ENCODE measurements around the gene PTPRK.

The PTPRK gene

DNA sequence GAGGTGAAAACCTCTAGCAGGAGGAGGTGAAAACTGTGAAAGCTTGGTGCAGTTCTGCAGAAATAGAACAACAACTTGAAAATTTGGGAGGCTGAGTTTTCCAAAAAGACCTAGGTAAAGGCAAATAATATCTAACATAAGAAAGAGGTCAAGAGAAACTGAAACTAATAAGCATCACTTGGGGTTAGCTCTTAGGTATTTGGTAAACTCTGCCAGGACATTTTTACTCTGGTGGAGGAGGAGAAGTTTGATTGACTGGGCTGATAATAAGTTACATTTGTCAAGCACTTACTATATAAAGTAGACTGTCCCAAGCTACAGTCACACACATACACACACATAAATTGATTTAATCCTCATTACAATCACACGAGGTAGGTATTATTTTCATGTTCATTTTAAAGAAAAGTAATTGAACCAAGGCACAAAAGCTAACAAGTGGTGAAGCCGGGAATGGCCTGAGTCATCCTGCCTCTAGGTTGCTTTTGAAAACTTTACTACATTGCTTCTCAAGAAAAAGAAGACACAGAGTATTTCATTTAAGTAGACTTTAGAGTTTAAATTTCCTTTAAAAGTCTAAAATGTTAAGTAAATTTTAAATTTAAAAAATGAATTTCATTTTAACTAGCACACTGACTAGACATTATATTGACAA lies 275.5 kb downstream of the PTPRK start:
- no peak for DNase-seq (ENCODE audit: low read depth)

DNA sequence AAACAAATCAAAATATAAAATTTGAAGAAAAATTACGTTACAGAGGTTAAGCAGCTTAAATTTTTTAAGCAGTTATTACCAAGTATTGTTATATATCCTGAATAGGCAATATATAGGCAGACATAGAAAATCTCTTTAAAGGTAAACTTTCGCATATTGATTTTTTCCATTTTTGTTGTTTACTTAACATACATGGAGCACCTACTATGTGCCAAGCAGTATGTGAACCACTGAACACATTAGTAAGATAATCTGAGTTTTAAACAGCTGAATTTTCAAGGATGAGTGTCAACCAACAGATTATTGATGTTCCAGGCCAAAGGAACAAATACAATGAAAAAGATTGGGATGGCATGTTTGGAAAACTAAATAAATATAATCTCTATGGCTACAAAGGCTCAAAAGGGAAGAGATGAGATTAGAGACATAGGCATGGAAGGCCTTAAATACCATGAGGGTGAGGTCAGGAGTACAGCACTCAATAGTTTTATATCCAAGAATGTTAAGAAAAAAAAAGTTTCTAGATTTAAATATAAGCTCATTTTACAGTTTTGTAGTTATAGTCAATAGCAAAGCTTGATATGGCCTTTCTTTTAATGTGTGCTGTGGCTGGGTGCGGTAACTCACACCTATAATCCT lies 277.5 kb downstream of the PTPRK start:
- DNase-seq (ENCODE audit: low read depth) = no peak

DNA sequence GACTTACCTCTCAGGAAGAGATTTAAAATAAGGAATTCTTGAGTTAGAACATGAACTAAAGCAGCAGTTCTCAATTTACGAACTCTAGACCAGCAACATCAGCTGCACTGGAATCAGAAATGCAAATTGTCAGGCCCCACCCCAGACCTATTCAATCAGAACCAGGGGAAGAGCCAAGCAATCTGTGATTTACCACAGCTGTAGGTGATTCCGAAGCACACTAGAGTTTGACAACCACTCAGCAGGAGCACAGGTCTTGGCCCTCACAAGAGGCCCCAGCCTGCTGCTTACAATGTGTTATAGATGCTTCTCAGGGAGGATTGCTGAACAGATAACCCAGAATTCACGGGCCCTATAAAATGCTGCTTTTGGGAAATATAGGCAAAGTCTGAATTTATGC lies 279.2 kb downstream of the PTPRK start:
- no peak for DNase-seq (ENCODE audit: low read depth)

DNA sequence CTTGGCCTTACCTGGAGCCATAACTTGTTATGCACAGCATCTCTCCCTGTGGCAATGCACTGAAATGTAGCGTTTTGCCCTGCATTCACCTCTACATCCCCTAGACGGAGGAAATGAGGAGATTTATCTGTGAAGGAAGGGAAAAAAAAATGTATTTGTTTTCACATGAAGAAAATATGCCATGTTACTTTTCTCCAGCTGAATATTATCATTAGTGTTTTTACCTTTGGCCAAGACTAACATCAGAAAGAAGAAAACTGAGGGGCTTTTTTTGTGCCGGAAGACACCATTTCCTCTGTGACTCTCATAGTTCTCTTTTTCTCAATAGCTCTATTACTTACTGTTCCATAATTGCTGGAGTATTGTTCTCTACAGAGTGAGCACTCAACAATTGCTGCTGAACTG lies 280.4 kb downstream of the PTPRK start:
- no peak for DNase-seq (ENCODE audit: low read depth)

DNA sequence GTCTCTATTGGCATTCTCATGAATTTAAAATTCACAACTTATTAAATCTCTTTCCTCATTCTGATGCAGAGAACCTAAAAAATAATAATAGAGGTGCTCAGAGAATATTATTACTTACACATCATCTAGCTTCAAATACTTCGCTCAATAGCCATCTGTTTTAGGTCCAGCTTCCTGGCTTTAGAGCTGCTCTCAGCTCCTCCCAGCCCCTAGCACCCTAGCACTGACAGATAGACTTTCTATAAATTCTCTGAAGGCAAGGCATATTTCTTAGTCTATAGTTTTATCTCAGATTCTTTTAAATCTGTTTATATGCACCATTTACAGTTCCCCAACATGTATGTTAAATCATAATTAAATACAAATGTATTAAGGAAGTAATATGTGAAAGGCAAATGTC lies 281.3 kb downstream of the PTPRK start:
- DNase-seq (ENCODE audit: low read depth) = no peak

DNA sequence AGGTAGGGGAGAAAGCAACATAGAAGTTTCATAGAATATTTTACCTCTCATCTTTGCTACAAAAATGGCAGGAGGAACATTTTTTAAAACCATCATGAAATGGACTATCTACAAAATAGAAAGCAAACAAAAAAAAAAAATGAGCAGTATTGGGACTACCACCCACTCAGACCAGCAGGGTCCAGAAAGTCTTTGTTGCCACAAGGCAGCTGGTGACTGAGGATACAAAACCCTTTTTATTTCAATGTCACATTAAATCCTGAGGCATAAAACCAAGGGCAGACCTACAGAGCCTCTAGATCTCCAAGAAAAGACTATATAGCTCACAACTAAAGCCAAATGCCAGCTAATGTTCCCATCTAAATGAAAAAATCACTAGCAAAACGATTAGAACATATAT lies 282.2 kb downstream of the PTPRK start:
- DNase-seq (ENCODE audit: low read depth) = no peak

DNA sequence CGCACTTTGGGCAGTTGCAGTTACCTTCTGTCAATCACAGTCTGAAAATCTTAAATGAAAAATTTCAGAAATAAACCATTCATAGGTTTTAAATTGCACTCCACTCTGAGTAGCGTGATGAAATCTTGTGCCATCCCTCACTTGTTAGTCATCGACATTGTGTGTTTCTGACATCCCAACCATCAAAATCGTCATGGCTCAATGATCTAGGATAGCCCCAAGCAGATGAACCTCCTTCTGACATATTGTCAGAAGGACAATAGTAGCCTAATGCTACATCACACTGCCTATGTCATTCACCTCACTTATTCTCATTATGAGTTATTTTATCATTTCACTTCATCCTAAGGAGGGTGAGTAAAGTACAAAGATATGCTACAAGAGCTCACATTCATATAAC lies 284.8 kb downstream of the PTPRK start:
- DNase-seq (ENCODE audit: low read depth) = no peak

DNA sequence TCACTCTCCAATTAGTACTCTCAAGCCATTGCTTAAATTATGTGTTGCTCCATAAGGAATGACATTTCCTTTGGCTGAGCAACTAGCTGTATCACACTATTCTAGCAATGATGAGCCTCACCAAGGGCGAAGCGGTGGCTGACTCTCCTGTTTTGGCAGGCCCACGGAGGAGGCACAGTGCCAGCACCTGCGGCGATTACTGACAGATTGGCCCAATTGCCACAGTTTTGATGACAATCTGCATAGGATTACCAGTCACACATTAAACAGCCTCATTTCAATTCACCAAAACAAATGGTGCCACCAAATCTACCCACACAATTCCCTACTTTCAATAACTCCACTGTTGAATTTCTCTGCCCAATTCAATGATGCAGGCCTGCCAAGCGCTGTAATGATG lies 286.9 kb downstream of the PTPRK start:
- DNase-seq (ENCODE audit: low read depth) = no peak

DNA sequence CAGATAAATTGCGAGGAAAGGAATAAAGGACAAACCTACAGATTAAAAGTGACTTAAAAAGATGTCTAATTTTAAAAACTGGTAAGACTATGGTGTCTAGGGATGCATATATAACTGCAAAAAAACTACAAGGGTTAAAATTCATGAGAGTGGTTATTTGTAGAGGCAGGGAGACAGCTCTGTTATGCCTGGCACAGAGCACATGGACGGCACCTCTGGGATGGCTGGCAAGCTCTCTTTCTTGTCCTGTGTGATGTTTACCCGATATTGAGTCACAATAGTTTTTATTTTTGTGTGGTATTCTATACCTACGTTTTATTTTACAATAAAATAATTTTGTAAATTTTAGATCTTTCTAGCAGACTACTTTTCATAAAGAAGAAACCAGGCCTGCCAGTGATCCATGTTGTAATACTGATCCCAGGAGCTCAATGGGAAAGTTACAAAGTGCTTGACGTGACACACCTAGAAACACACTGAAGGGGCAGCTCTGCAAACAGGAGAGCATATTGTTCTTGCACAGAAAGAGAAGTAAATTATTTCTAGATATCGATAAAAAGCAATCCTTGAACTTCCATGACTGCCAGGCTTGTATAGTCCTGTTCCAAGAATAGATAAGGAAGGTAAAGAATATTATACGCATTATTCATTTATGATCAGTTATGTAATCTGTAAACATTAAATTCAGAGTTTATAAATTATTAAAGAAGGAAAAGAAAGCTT lies 290.0 kb downstream of the PTPRK start:
- DNase-seq (ENCODE audit: low read depth) = no peak

DNA sequence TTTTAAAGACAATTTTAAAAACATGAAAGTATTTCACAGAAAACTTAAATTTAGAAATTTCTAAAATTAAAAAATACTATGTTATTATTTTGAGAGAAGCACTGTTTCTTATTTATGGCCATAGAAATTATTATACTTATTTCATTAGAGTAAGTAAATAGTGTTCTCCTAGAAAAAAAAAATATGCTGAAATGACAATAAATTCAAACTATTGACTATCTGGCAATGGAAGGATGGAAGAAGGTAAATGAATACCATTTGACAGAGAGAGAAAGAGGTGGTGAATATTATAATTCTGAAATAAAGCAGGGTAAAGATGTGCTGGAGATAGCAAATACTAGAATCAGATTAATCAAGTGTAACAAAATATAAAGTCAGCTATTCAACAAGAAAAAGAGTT lies 294.8 kb downstream of the PTPRK start:
- no peak for DNase-seq (ENCODE audit: low read depth)

DNA sequence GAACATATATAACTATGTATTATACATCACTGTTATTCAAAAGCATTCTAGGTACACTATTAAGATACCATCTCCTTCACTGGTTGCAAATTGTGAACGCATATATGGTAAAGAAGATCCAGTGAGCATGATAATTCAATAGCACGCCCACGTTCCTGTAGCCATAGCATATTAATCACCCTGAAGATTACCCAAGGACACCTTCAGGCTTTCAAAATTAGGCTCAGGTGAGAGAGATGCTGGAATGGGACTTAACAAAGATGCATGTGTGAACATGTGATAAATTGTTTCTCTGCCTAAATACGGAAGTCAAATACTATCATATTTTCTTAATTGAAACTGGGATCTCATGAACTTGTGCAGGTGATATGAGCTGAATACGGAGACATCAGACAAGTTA lies 303.5 kb downstream of the PTPRK start:
- DNase-seq (ENCODE audit: low read depth) = no peak

DNA sequence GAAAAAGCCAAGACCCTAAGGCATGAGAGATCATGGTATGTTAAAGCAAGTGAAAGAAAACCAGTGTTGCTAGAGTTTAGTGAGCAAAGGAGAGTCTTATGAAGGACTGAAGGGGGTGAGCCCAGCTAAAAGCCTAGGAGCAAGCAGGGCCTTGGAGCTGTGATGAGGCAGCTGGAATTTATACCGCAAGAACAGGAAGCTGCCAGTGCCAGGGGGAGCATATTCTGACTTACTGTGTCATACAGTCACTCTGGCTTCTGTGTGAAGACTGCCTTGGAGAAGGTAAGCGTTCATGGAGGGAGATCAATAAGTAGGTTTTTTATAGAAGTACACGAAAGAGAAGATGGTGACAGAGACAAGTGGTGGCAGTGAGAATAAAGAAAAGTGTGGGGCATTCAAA lies 310.6 kb downstream of the PTPRK start:
- DNase-seq (ENCODE audit: low read depth) = no peak

DNA sequence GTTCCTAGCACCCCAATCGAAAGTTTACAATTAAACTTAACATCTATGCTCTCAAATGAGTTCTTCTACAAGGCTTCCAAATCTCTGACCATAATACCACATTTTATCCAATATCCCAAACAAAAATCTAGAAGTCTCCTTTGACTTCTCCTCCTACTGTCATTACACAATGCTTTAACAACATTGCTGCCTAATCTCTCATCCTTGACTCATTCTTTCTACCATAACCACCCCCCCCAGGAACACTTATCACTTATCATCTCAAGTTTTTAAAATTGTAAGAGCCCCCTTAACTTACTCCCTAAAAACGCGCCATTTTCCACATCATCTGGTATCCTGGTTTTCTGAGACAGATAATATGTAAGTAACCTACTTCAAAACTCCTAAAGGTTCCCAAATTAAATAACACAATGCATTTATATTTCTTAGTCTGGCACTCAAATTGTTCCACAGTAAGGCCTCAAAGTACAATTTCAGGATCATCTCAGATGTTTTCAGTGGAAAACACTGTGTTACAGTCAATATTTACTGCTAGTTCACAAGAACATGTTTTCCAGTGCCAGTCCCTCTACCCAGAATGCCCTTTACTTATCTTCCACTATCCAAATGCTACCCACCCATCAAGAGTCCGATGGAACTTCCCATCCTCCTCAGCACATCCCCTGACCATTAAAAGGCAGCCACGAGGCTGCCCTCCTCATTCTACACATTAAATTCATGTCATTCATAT lies 311.4 kb downstream of the PTPRK start:
- DNase-seq (ENCODE audit: low read depth) = no peak

DNA sequence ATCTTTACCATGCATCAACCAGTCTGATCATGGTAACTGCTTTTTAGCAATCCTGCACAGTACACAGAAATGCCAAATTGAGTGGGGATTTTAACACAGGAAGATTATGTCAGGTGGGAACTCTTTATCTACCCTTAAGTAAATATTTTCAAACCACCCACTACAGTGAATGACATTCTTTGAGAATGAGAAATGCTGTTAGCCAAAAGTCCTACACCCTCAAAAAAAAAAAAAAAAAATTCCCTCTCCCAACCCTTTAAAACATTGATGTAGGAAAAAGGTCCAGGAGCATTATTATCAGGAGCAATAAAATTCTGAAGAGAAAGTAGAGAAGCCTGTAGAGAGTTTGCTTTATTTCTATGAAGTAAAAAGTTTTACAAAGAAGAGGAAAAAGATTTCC lies 312.3 kb downstream of the PTPRK start:
- no peak for DNase-seq (ENCODE audit: low read depth)

DNA sequence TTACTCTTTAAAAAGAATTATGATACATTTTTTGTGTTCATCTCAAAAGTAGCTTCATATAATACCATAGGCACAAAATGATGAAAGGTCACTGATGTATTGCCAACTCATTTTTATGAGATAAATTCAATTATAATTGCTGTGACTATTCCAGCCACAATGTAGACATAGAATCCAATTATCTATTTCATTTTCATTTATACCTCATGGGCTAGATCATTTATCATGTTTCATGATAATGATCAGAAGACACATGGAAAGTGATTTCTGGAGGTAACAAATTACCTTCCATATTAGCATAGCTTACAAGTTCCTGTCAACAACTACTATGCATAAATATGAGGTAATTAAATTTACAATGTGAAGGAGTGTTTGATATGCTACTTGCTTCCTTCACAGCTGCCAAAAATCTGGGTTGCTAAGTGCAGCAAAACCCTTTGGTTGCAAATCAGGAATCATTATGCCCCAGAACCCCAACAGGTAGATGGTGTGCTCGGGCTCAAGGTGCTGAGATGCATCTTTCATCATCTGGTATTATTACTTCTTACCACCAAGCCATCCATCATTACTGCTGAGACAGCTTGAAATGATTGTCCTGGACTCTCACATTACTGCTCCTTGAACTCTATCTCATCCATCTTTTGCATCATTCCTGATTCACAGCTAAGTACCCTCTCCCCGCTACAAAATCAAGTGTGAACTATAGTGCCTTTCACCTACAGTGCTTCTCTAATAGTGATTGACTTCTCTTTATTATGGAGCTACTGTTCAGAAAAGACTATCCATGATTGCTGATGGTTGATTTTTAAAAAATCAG lies 313.6 kb downstream of the PTPRK start:
- no peak for DNase-seq (ENCODE audit: low read depth)

DNA sequence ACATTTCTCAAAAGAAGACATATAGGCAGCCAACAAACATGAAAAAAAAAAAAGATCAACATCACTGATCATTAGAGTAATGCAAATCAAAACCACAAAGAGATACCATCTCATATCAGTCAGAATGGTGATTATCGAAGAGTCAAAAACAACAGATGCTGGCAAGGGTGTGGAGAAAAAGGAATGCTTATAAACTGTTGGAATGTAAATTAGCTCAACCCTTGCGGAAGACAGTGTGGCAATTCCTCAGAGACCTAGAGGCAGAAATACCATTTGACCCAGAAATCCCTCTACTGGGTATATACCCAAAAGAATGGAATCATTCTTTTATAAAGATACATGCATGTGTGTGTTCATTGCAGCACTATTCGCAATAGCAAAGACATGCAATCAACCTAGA lies 315.8 kb downstream of the PTPRK start:
- no peak for DNase-seq (ENCODE audit: low read depth)

DNA sequence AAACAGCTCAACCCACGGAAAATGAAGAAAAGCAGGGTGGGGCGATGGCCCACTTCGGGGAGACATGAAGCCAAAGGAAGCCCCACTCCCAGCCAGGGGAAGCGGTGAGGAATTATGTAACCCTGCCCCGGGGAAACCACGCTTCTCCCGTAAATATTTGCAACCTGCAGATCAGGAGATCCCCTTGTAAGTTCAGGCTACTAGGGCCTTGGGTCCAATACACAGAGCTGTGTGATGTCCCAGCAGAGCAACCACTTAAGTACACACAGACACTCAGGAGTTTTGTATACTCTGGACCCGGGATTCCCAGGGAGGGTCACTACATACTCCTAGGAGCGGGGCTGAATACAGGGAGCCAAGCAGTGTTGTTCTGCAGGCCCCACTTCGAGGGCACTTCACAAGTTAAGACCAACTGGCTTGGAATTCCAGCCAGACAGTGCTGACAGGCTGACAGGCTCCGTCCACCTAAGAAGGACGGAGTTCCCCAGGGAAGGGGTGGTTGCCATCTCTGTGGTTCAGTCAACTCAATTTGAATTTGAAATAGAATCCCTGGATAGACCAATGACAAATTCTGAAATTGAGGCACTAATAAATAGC lies 318.1 kb downstream of the PTPRK start:
- DNase-seq (ENCODE audit: low read depth) = no peak

DNA sequence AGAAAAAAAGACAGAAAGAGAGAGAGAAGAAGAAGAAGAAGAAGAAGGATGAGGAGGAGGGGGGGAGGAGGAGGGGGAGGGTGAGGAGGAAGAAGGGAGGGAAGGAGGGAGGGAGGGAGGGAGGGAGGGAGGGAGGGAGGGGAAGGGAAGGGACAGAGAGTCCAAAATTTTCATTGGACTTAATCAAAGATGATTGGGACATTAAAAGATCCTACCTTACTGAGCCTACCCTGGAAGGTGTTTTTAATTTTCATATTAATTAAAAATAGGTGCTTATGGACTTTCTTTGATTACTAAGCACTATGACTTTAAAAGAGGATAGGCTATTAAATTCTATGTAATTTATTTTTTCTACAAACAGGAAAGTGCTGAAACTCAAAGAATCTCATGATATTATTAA lies 319.6 kb downstream of the PTPRK start:
- DNase-seq (ENCODE audit: low read depth) = no peak

DNA sequence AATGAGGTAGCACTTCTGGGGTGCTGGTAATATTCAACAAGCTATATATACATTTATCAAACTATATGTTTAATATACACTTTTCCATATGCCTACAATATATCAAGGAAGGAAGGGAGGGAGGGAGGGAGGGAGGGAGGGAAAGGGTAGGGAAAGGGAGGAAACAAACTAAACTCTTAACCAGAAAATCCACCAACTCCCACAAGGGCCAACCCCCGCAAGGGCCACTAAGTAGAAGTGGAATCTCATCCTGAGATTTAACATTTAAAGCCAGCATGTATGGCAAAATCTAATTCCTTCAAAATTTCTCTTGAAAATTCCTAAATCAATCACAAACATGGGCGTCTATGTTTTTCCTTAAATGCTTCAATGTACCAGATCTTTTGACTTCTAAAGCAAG lies 320.9 kb downstream of the PTPRK start:
- DNase-seq (ENCODE audit: low read depth) = no peak

DNA sequence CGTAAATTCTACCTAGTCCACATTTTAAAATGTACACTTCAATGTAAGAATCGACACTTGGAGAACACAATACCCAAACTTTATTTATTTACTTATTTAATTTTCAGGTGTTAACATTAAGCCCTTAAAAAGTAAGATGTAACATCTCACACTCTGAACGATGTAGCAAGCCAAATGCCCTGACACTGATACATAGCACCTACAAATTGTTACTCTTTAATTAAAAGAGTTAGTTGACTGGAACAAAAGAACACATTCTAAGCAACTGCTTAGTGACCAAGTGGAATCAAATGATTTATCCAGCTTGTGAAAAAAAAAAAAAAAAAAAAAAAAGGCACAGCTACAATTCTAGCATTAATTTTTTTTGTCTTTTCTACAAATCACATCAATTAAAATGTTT lies 327.4 kb downstream of the PTPRK start:
- DNase-seq (ENCODE audit: low read depth) = no peak

DNA sequence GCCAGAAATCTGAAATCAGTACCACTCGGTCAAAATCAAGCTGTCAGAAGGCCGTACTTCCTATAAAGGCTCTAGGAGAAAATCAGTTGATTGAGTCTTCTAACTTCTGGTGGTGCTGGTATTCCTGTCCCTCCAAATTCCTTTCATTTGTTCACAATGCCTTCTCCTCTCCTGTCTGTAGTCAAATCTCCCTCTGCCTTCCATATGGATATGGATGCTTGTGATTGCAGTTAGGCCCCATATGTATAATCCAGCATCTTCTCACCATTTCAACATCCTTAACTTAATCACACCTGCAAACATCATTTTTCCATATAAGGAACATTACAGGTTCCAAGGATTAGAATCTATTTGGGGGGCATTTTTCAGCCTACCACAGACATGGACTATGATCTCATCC lies 331.7 kb downstream of the PTPRK start:
- DNase-seq (ENCODE audit: low read depth) = no peak

DNA sequence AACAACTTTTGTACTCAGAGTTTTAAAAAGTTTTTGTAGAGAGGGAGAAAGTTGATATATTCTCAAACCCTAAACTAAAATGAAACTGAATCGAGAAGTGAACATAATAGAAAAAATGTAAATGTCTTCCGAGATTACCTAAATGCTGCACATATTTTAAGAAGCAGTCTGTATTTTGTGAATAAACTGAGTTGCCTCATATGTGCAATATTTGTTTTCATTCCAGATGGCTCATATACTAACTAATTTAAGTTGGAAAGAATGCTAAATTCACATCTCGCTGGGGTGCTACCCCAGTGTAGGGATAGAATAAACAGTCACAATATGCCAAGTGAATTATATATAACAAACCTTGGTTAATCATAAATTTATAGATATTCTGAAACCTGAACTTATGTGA lies 333.7 kb downstream of the PTPRK start:
- no peak for DNase-seq (ENCODE audit: low read depth)

Data from activated T-cell treated with anti-CD3 and anti-CD28 coated beads for 24 hours (primary cell).